WI38 (cell line): Measurements from ENCODE around the gene KHK.

Experiments
- H3K4me3 ChIP-seq: 2 replicates; pipeline ENCODE4 v1.5.1; 2011; ENCODE audit warnings: low read depth, mild to moderate bottlenecking, control low read depth, low read length
- TF ChIP-seq, protein P1 (sequence below): IDR thresholded peaks from 2 replicates; pipeline ENCODE4 v1.5.1; 2012; ENCODE audit warnings: low read depth, mild to moderate bottlenecking, control low read depth, low read length

KHK gene

DNA sequence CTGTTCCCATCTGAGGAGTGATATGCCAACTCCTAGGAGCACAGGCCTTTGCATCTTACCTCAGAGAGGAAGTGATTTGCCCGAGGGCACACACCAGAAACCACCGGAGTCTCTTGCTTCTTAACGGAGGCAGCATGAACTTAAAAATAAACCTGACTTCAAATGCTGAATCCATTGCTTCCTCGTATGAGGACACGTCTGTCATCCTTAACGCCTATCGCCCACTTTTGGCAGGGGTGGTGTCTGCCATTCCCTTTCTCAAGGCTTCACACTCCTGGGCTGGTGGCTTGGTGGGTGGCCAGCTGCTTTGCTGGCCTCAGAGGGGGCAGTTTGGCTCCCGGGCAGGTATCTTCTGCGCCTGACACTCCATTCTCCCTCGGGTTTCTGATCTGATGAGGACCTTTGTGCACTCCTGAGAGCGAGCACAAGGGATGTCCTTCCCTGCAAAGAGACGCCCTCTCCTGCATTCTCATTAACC lies 48.9 kb downstream of the KHK start:
- TF ChIP-seq, protein P1, sequence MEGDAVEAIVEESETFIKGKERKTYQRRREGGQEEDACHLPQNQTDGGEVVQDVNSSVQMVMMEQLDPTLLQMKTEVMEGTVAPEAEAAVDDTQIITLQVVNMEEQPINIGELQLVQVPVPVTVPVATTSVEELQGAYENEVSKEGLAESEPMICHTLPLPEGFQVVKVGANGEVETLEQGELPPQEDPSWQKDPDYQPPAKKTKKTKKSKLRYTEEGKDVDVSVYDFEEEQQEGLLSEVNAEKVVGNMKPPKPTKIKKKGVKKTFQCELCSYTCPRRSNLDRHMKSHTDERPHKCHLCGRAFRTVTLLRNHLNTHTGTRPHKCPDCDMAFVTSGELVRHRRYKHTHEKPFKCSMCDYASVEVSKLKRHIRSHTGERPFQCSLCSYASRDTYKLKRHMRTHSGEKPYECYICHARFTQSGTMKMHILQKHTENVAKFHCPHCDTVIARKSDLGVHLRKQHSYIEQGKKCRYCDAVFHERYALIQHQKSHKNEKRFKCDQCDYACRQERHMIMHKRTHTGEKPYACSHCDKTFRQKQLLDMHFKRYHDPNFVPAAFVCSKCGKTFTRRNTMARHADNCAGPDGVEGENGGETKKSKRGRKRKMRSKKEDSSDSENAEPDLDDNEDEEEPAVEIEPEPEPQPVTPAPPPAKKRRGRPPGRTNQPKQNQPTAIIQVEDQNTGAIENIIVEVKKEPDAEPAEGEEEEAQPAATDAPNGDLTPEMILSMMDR, result no peak
- H3K4me3 ChIP-seq, result no peak overlapping the region

DNA sequence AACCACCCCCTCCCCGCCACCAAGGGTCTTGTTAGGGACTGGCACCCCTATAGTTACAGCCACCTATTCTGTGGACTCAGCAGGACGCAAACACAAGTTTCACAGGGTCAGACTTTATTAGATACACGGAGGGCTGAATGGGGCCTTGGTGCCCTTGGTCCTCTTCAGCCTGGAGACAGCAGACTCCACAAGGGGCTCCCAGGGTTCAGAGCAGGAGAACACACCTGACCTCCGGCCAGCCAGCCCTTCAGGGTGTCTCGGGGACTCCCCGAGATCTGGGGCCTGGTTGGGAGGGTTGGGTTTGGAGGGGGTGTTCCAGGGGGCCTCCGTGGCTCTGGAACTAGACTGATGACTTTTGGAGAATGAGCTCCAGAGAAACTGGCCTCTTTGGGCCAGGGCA lies 50.2 kb downstream of the KHK start:
- H3K4me3 ChIP-seq, result no peak overlapping the region
- TF ChIP-seq, protein P1, result no peak

DNA sequence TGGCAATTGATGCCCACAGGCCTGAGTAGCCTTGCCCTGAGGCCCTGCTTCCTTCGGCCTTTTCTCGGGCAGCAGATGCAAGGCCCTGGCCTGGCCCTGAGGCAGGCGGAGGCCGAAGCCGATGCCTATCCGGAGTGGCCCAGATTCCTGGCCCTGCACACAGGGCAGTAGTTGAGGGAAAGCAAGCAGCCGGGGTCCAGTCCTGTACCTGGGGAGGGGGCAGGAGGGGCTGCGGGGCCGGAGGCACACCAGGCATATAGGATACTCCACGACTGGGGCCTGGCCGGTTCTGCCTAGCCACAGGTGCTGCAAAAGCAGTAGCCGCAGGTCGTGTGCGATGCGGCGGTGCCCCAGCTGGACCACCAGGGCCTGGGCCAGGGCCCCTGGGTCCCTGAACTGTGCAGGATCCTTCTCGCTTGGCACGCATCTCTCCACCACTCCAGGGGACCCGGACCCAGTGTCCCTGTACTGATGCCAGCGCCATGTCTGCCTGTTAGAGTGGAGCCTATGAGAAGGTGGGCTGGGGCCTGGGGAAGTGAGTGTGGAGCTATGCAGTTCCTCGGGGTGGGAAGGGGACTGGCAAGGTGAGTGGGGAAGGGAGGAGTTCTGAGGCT lies 50.9 kb downstream of the KHK start:
- H3K4me3 ChIP-seq, result no peak overlapping the region
- TF ChIP-seq, protein P1, result no peak

DNA sequence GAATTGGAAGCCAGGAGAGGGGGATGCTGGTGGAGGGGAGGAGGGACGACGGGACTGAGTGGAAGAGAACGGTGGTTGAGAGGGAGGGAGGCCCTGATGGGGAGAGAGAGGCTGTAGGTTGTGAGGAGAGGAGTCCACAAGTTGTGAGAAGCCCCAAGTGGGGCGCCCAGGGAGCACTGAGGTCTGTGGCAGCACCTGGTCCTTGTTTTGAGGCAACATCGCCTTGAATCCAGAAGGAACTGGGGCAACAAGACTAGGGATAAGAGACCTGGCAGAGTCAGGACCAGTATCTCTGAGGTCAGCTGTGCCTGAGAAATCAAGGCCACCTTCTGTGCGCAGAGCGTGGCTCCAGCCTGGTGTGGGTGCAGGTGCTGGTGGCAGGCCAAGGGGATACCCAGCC lies 51.5 kb downstream of the KHK start:
- H3K4me3 ChIP-seq, result no peak overlapping the region
- TF ChIP-seq, protein P1, result no peak

GRCh38 chr2:27139310-27139709 lies 52.7 kb downstream of the KHK start, which contains the start of gene PRR30:
PRR30 (minus strand) TSS chr2:27139410; CDS start chr2:27138329, 1,081 bp downstream.
- TF ChIP-seq, protein P1, result no peak
- no peak within 1 kb of the TSS for H3K4me3 ChIP-seq

DNA sequence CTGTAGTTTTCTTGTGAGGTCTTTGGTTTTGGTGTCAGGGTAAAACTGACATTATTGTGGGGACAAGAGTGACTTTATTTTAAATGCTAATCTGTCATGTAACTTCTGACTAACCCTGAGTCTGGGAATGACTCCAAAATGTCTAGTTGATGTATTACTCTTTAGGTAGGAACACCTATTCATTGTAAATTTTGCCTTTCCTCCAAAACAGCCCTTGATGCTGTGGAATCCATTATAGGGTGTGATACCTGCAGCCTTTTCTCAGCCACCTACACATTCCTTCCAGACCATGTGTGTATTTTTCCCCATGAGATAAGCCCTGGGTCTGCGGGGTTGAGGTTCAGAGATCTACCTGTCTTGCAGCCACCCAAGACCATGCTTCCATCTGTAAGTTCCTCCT lies 56.7 kb downstream of the KHK start:
- no peak overlapping the region for H3K4me3 ChIP-seq
- TF ChIP-seq, protein P1, result no peak

- TF ChIP-seq, protein P1, result no peak
- no peak overlapping the region for H3K4me3 ChIP-seq
Measured at GRCh38 chr2:27145682-27146081, 59.1 kb downstream of the KHK start.
